ENCODE results near the gene PON3.
"Not testable (repeated sequence)": the region's sequence is repeated elsewhere in the genome, so short reads cannot be mapped to it uniquely, and the experiment has no call there.

Gene PON3

GRCh38 chr7:95411036-95411435 is 14.9 kb upstream of the PON3 start:
- DNase-seq: no peak

- DNase-seq: no peak
These were observed 11.6 kb upstream of the PON3 start for GRCh38 chr7:95407751-95408150.

- no peak for DNase-seq
These were observed 9.6 kb upstream of the PON3 start for GRCh38 chr7:95405800-95406199.

GRCh38 chr7:95405208-95405607 is 9.0 kb upstream of the PON3 start:
- no peak for DNase-seq

GRCh38 chr7:95404316-95404865 is 8.2 kb upstream of the PON3 start:
- no peak for DNase-seq

GRCh38 chr7:95398155-95398940 is 2.2 kb upstream of the PON3 start:
- DNase-seq: no peak

GRCh38 chr7:95397381-95397780 is 1.2 kb upstream of the PON3 start:
- DNase-seq: no peak

- no peak for DNase-seq
These were observed 430 bp downstream of the PON3 start for GRCh38 chr7:95395755-95396135.

- no peak for DNase-seq
These were observed 1.8 kb downstream of the PON3 start for GRCh38 chr7:95394370-95394769.

- no peak for DNase-seq
These were observed 4.4 kb downstream of the PON3 start for GRCh38 chr7:95391761-95392160.

GRCh38 chr7:95389516-95389915 is 6.7 kb downstream of the PON3 start:
- no peak for DNase-seq

- DNase-seq: not testable (repeated sequence)
These were observed 16.7 kb downstream of the PON3 start for GRCh38 chr7:95379457-95379856.

GRCh38 chr7:95376632-95377400 is 19.4 kb downstream of the PON3 start:
- DNase-seq: no peak

GRCh38 chr7:95375591-95376257 is 20.5 kb downstream of the PON3 start:
- no peak for DNase-seq

GRCh38 chr7:95373323-95373722 is 22.9 kb downstream of the PON3 start:
- no peak for DNase-seq

- no peak for DNase-seq
These were observed 27.9 kb downstream of the PON3 start for GRCh38 chr7:95368235-95368634.

GRCh38 chr7:95367606-95368005 is 28.6 kb downstream of the PON3 start:
- DNase-seq: peak; percentile 14

- no peak for DNase-seq
These were observed 31.0 kb downstream of the PON3 start for GRCh38 chr7:95365151-95365550.

GRCh38 chr7:95357623-95358022 is 38.6 kb downstream of the PON3 start:
- DNase-seq: no peak

GRCh38 chr7:95342642-95343307 is 53.4 kb downstream of the PON3 start:
- no peak for DNase-seq

GRCh38 chr7:95342029-95342428 is 54.1 kb downstream of the PON3 start:
- no peak for DNase-seq

GRCh38 chr7:95340491-95340890 is 55.7 kb downstream of the PON3 start:
- DNase-seq: no peak

GRCh38 chr7:95338832-95339231 is 57.3 kb downstream of the PON3 start:
- DNase-seq: no peak
